ENCODE measurements around the gene OSBPL5.
"Not testable (repeated sequence)": the region's sequence is repeated elsewhere in the genome, so short reads cannot be mapped to it uniquely, and the experiment has no call there.

GRCh38 chr11:3063432-3063831 is 101.7 kb downstream of the OSBPL5 start:
- not testable (repeated sequence) for TF ChIP-seq CTCF, EP300, POLR2A, POLR2AphosphoS5 (IDR thresholded peaks at IDR 0.05)

All from stomach (tissue), 4 donors.